Fibroblast of skin of right biceps (primary cell): ENCODE measurements around the gene PTPRN2.
"Not testable (repeated sequence)": the region's sequence is repeated elsewhere in the genome, so short reads cannot be mapped to it uniquely, and the experiment has no call there.

ENCODE experiments used
- DNase-seq: peaks from one replicate; pipeline ENCODE4 v3.0.0-alpha.2; 2013

Gene PTPRN2

GRCh38 chr7:157704365-157704764 is 883.3 kb downstream of the PTPRN2 start:
- no peak for DNase-seq

GRCh38 chr7:157703534-157704195 is 884.0 kb downstream of the PTPRN2 start:
- DNase-seq = no peak

DNA sequence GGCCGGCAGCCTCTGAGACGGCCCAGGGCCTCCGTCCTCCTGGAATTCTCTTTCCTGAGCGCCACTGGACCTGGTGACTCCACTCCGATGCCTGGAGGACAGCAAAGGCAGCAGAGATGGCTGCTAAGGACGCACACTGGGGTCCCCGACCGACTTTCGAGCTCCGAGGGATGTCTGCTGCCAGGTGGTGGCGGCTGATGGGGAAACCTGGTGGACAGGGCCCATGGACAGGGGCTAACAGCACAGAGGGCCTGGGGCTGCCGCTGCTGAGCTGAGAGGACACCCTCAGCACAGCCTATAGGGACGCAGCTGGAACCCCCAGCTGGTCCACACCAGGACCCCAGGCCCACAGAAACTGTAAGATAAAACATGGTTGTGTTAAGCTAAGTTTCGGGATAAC is 884.5 kb downstream of the PTPRN2 start:
- no peak for DNase-seq

GRCh38 chr7:157702311-157703023 is 885.2 kb downstream of the PTPRN2 start:
- DNase-seq = no peak

- not testable (repeated sequence) for DNase-seq
These were observed 886.0 kb downstream of the PTPRN2 start for GRCh38 chr7:157701395-157702180.

GRCh38 chr7:157700231-157701005 is 887.2 kb downstream of the PTPRN2 start:
- no peak for DNase-seq

GRCh38 chr7:157699357-157700013 is 888.1 kb downstream of the PTPRN2 start:
- DNase-seq = no peak

DNA sequence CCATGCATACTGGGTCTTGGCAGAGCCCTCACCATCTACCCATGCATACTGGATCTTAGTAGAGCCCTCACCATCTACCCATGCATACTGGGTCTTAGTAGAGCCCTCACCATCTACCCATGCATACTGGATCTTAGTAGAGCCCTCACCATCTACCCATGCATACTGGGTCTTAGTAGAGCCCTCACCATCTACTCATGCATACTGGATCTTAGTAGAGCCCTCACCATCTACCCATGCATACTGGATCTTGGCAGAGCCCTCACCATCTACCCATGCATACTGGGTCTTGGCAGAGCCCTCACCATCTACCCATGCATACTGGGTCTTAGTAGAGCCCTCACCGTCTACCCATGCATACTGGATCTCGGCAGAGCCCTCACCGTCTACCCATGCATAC is 890.3 kb downstream of the PTPRN2 start:
- not testable (repeated sequence) for DNase-seq

- DNase-seq = not testable (repeated sequence)
These were observed 892.0 kb downstream of the PTPRN2 start for GRCh38 chr7:157695609-157696008.

DNA sequence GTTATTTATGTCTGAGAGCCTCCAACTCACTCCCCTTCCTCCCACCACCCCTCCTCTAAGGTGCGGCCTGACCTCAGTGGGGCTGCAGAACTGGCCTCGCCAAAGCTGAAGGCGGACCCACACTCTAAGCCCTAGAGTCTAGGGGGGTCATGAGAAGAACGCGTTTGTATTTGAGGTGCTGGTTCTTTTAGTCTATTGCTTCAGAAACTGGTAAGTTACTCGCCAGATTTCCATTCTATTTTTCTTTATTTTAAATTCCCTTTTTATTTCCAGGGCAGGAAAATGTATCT is 893.3 kb downstream of the PTPRN2 start:
- no peak for DNase-seq

DNA sequence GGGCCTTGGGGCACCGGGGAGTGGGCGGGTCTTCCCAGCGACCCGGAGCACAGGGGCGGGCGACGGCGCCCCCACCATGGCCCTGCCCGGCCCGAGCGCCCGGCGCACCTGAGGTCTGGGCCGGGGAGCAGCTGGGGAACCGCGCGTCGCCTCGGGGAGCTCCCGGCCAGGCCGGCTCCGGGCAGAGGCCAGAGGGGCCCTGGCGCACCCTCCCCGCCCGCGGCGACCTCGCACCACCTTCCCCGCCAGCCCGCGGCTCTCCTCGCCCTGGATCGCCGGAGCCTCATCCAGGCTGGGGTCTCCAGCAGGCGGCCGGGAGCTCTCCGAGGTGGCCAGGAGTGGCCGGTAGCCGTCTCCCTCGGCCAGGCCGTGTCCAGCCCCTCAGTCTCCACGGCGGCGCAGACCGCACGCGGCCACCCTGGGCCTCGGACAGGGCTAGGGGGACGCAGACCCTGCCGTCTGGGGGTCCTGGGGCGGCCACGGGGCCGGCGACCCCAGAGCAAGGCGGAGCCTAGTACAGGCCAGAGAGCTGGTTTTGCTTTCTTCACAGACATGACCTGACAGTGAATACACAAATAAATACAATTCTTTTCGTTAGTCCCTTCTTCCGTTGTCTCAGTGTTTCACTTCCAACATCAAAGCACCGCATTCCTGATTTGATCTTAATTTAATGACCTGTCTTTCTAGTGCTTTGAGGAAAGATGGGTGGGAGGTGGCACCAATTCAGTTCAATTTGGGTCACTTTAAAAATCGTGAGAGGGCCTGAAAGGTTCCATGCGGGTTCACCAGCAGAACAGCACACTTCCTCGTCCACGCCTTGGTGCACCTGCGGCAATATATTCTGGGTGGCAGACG is 893.9 kb downstream of the PTPRN2 start:
- DNase-seq = no peak

- no peak for DNase-seq
These were observed 894.5 kb downstream of the PTPRN2 start for GRCh38 chr7:157693071-157693520.

- no peak for DNase-seq
These were observed 895.1 kb downstream of the PTPRN2 start for GRCh38 chr7:157692460-157693011.

GRCh38 chr7:157691586-157692459 is 895.8 kb downstream of the PTPRN2 start:
- DNase-seq = no peak

DNA sequence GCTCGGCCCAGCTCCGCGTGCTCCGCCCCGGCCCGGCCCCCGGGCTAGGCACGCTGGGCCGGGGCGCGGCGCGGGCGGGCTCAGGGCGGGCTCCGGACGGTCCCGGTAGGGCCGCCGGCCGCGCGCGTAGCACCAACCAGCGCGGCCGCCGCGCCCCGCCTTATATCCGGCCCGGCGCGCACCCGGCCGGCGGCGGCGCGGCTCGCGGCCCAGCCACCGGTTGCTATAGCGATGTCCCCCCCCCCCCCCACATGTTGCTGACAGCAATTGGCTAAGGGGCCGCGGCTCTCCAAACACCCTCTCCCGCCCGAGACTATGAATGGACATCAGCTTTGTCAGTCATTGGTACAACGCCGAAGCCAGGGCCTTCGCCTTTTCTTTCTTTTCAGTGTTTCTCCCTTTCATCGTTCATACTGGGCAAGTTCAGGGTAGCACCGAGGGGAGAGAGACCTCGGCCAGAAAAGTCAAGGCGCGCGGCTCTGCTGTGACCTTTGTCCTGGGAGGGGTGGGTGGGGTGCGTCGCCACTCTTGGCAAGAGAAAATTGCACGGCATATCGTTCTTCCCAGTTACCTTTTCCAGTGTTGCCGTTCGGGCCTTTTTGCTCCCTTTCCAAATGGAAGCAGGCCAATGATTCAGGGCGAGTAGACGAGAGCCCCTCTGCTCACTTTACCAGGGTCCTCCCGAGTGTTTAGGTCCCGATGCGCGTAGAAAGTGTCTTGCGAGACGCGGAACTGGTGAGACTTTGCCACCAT is 896.6 kb downstream of the PTPRN2 start:
- DNase-seq = peak; percentile 51

GRCh38 chr7:157690058-157690832 is 897.4 kb downstream of the PTPRN2 start:
- DNase-seq = no peak

GRCh38 chr7:157689269-157690057 is 898.2 kb downstream of the PTPRN2 start:
- DNase-seq = no peak
